OCI-LY3 (cell line): Measurements from ENCODE around the gene ERAL1.

ENCODE experiments used
- CTCF ChIP-seq: fragments of 200-600, 300-600 bp; sonication (generic); IDR thresholded peaks from 2 replicates; pipeline ENCODE4 v1.5.1; 2014; ENCODE audit warnings: antibody characterized with exemption, low read length, low read depth
- EZH2phosphoT487 ChIP-seq: fragments of 200-600 bp; shearing (Covaris generic); IDR thresholded peaks from 2 replicates; pipeline ENCODE4 v1.6.1; 2018; ENCODE audit warnings: antibody characterized with exemption, mixed run types, low read depth

GRCh38 chr17:28874750-28875149 lies 19.9 kb downstream of the ERAL1 start:
- TF ChIP-seq CTCF (no peak), EZH2phosphoT487 (no peak)
